Measurements from ENCODE around the gene GRK3. TPM values are rescaled to one million over a fixed set of nuclear protein-coding genes. Genes with fewer than 3 reads are reported as not detected.

The GRK3 gene
- total RNA-seq, 4 donors from 2014 or later = 17.2 to 45.1 (median 27.1) TPM

- TF ChIP-seq, protein P1, sequence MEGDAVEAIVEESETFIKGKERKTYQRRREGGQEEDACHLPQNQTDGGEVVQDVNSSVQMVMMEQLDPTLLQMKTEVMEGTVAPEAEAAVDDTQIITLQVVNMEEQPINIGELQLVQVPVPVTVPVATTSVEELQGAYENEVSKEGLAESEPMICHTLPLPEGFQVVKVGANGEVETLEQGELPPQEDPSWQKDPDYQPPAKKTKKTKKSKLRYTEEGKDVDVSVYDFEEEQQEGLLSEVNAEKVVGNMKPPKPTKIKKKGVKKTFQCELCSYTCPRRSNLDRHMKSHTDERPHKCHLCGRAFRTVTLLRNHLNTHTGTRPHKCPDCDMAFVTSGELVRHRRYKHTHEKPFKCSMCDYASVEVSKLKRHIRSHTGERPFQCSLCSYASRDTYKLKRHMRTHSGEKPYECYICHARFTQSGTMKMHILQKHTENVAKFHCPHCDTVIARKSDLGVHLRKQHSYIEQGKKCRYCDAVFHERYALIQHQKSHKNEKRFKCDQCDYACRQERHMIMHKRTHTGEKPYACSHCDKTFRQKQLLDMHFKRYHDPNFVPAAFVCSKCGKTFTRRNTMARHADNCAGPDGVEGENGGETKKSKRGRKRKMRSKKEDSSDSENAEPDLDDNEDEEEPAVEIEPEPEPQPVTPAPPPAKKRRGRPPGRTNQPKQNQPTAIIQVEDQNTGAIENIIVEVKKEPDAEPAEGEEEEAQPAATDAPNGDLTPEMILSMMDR (IDR thresholded peaks at IDR 0.05) = no peak
- no peak for DNase-seq (ENCODE audit: low spot score)
- no peak for ATAC-seq (ENCODE audit: low FRiP score)
Observed at GRCh38 chr22:25754527-25755202, 190.2 kb downstream of the GRK3 start.

GRCh38 chr22:25757686-25758085 lies 193.2 kb downstream of the GRK3 start:
- DNase-seq (ENCODE audit: low spot score) (no peak), ATAC-seq (ENCODE audit: low FRiP score) (no peak)
- TF ChIP-seq, protein P1 (IDR thresholded peaks at IDR 0.05) = no peak

- DNase-seq (ENCODE audit: low spot score) = no peak
- TF ChIP-seq, protein P1 (IDR thresholded peaks at IDR 0.05) = no peak
- ATAC-seq (ENCODE audit: low FRiP score) = no peak
Observed at GRCh38 chr22:25758316-25758715, 193.8 kb downstream of the GRK3 start.

DNA sequence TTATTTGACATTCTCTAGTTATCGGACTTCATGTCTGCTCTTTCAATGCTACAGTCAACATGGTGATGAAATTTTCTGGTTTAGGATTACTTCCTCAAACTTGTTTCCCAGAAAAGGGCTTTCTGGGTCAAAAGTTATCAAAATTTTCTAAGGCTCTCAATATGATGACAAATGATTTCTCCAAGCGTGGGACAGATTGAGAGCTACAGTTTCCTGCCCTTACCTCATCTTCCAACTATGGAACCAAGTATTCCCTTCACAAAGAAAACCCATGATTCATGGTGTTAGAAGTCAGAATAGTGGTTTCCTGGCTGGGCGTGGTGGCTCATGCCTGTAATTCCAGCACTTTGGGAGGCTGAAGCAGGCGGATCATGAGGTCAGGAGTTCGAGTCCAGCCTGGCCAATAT lies 195.4 kb downstream of the GRK3 start:
- TF ChIP-seq, protein P1 (IDR thresholded peaks at IDR 0.05) = no peak
- ATAC-seq (ENCODE audit: low FRiP score) (peak; percentile 61), DNase-seq (ENCODE audit: low spot score) (no peak)

GRCh38 chr22:25760294-25760693 lies 195.8 kb downstream of the GRK3 start:
- TF ChIP-seq, protein P1 (IDR thresholded peaks at IDR 0.05) = no peak
- no peak for ATAC-seq (ENCODE audit: low FRiP score)
- no peak for DNase-seq (ENCODE audit: low spot score)

DNA sequence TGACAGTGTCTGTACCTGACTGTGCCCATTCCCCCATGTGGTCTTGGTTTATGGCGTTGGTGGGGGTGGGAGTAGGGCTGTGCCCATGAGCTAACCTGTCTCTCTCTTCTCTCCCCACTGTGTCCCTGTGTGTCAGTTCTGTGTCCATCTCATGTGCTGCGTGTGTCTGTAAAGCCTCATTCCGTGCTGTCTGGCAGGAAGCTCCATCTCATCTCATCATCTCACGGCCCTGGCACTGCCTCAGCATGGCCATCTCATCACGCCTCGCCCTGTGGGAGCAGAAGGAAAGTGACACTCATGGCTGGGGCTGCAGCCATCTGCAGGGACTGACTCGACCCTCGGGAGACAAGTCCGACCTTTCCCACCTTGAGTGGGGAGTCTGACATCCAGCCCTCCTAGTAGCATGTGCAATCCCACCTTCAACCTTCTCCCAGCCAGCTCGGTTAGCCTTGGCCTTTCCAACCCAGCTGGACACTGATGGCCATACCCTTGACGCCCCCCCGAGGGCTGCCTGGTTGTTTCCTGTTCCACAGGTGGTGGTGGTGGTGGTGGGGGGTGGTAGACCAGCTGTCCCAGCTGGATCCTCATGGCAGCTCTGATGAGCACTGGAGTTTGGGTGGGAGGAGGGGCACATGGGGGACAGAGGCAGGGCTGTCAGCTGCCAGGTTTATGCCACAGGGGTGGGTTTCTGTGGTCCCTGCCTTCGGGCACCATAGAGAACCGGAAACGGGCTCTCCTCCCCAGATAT lies 196.5 kb downstream of the GRK3 start:
- TF ChIP-seq, protein P1 (IDR thresholded peaks at IDR 0.05) = no peak
- no peak for ATAC-seq (ENCODE audit: low FRiP score)
- DNase-seq (ENCODE audit: low spot score) = no peak

GRCh38 chr22:25762147-25762546 lies 197.7 kb downstream of the GRK3 start:
- no peak for DNase-seq (ENCODE audit: low spot score)
- TF ChIP-seq, protein P1 (IDR thresholded peaks at IDR 0.05) = no peak
- ATAC-seq (ENCODE audit: low FRiP score) = no peak

All from omental fat pad (tissue), 4 donors.